Lower leg skin (tissue), 3 donors: Measurements from ENCODE around the gene ZBTB7C.

ENCODE experiments used
- POLR2A ChIP-seq, 2 donors: fragments of 450-650 bp; IDR thresholded peaks; one replicate each; pipeline ENCODE4 v1.6.1; 2016 to 2017; ENCODE audit warnings: antibody characterized with exemption in 2 of 2, mild to moderate bottlenecking in 1 of 2, moderate library complexity in 1 of 2
- TF ChIP-seq, protein P1 (sequence below), 3 donors: fragments of 450-650 bp; IDR thresholded peaks; one replicate each; pipeline ENCODE4 v1.5.1; 2016; ENCODE audit warnings: antibody characterized with exemption in 3 of 3, mild to moderate bottlenecking in 3 of 3, moderate library complexity in 2 of 3

DNA sequence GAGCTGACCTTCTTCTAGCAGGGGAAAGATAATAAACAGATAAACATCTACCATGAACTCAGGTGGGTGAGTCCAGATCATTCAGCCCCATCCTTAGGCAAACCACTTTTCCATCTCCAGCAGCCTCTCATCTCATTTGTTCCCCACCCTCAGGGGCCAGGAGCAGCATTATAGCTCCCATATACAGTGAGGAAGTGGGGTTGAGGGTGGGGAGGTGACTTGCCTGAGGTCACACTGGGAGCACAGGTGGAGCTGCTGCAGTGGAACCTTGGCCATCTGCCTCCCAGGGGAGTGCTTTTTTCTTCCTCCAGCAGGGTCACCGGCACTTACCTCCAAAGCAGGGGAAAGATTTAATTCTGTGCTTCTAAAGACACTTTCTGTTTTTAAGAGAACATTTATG, 266.2 kb downstream of the ZBTB7C start:
- TF ChIP-seq POLR2A (IDR thresholded peaks at IDR 0.05): no peak
- TF ChIP-seq, protein P1, sequence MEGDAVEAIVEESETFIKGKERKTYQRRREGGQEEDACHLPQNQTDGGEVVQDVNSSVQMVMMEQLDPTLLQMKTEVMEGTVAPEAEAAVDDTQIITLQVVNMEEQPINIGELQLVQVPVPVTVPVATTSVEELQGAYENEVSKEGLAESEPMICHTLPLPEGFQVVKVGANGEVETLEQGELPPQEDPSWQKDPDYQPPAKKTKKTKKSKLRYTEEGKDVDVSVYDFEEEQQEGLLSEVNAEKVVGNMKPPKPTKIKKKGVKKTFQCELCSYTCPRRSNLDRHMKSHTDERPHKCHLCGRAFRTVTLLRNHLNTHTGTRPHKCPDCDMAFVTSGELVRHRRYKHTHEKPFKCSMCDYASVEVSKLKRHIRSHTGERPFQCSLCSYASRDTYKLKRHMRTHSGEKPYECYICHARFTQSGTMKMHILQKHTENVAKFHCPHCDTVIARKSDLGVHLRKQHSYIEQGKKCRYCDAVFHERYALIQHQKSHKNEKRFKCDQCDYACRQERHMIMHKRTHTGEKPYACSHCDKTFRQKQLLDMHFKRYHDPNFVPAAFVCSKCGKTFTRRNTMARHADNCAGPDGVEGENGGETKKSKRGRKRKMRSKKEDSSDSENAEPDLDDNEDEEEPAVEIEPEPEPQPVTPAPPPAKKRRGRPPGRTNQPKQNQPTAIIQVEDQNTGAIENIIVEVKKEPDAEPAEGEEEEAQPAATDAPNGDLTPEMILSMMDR (IDR thresholded peaks at IDR 0.05): no peak
